ENCODE data around the gene MAD1L1. TPM values are rescaled to one million over a fixed set of nuclear protein-coding genes. Genes with fewer than 3 reads are reported as not detected.

MAD1L1 gene
- total and polyA plus RNA-seq, 10 donors = 47.3 to 118 (median 68.2) TPM

DNA sequence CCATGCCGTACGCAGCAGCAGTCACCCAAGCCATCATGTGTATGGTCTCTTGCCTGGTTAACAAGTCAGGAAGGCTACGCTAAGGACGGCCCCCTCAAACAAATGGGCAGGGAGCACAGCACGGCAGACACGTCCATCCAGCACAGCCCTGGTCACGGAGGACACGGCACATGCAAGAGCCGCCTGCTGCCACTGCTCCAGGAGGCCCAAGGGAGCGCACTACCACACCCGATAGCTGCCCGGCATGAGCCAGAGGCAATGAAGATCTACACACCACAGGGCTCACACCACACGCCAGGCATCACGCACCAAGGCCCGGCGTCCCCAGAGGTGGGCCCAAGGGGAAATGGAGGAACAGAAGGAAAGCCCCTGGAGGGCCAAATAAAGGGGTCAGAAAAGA, 134.2 kb downstream of the MAD1L1 start:
- 90 to 97% (median 95%) methylated on average over 7 to 16 of the region's 16 CpGs for WGBS, 5 donors
- Histone ChIP-seq H3K27ac (peak overlapping the region in 1 of 8 donors; percentile 81), H3K4me1 (peaks cover 14 to 54% (median 41%) of the 10 kb centered on the region in 6 donors), H3K36me3 (peaks cover 0 to 15% (median 0%) of the 10 kb centered on the region in 6 donors), H3K9me3 (no peaks in the 10 kb centered on the region), H3K27me3 (replicated peaks in 1 of 7) (no peaks in the 10 kb centered on the region), H3K4me3 (no peak overlapping the region)
- no peak for DNase-seq
- intact Hi-C loops (cut with DNase I; ENCODE audit: low total_unique reads) = no loop called here
- TF ChIP-seq POLR2A (IDR thresholded peaks at IDR 0.05) (no peak), POLR2AphosphoS5 (IDR thresholded peaks at IDR 0.05) (no peak)
- TF ChIP-seq, protein P1, sequence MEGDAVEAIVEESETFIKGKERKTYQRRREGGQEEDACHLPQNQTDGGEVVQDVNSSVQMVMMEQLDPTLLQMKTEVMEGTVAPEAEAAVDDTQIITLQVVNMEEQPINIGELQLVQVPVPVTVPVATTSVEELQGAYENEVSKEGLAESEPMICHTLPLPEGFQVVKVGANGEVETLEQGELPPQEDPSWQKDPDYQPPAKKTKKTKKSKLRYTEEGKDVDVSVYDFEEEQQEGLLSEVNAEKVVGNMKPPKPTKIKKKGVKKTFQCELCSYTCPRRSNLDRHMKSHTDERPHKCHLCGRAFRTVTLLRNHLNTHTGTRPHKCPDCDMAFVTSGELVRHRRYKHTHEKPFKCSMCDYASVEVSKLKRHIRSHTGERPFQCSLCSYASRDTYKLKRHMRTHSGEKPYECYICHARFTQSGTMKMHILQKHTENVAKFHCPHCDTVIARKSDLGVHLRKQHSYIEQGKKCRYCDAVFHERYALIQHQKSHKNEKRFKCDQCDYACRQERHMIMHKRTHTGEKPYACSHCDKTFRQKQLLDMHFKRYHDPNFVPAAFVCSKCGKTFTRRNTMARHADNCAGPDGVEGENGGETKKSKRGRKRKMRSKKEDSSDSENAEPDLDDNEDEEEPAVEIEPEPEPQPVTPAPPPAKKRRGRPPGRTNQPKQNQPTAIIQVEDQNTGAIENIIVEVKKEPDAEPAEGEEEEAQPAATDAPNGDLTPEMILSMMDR (IDR thresholded peaks at IDR 0.05 in 8 of 11, conservative IDR thresholded peaks at IDR 0.05 in 3 of 11) = no peak

GRCh38 chr7:2098056-2098455, 134.7 kb downstream of the MAD1L1 start:
- intact Hi-C loops (cut with DNase I; ENCODE audit: low total_unique reads) = no loop called here
- H3K27ac ChIP-seq = peak overlapping the region in 1 of 8 donors; percentile 81
- 85 to 96% (median 94%) methylated on average over 3 to 18 of the region's 18 CpGs for WGBS, 5 donors
- no peaks in the 10 kb centered on the region for H3K27me3 ChIP-seq (replicated peaks in 1 of 7)
- no peaks in the 10 kb centered on the region for H3K9me3 ChIP-seq
- no peak for DNase-seq
- H3K4me3 ChIP-seq = no peak overlapping the region
- TF ChIP-seq, protein P1 (IDR thresholded peaks at IDR 0.05 in 8 of 11, conservative IDR thresholded peaks at IDR 0.05 in 3 of 11) = no peak
- TF ChIP-seq POLR2A (IDR thresholded peaks at IDR 0.05) (no peak), POLR2AphosphoS5 (IDR thresholded peaks at IDR 0.05) (no peak)
- H3K36me3 ChIP-seq = peaks cover 0 to 14% (median 0%) of the 10 kb centered on the region in 6 donors
- H3K4me1 ChIP-seq = peaks cover 14 to 49% (median 38%) of the 10 kb centered on the region in 6 donors

DNA sequence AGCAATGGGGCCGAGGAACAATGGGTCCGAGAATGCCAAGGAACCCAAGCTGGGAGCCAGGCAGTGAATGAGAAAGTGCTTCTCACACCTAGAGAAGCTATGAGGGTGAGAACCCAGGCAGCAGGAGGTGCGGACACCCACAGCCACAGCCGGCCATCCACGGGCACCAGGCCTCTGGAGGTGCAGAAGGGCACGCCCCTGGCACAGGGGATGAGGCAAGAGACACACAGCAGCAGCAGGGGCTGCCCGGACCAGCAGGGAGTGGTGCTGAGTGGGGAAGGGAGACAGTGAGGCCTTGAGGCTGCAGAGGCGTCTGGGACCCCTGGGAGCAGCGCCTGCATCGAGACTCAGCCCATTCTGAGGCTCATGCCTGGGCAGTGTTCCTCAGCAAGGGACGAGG, 135.3 kb downstream of the MAD1L1 start:
- Histone ChIP-seq H3K27me3 (replicated peaks in 1 of 7) (no peaks in the 10 kb centered on the region), H3K4me3 (no peak overlapping the region), H3K27ac (no peak overlapping the region), H3K4me1 (peaks cover 14 to 46% (median 38%) of the 10 kb centered on the region in 6 donors), H3K36me3 (peaks cover 0 to 8% (median 0%) of the 10 kb centered on the region in 6 donors), H3K9me3 (no peaks in the 10 kb centered on the region)
- 88 to 92% (median 91%) methylated on average over 11 of the region's 11 CpGs for WGBS, 5 donors
- intact Hi-C loops (cut with DNase I; ENCODE audit: low total_unique reads) = no loop called here
- no peak for DNase-seq
- TF ChIP-seq POLR2AphosphoS5 (IDR thresholded peaks at IDR 0.05) = no peak
- no peak for TF ChIP-seq POLR2A (IDR thresholded peaks at IDR 0.05)
- TF ChIP-seq, protein P1 (IDR thresholded peaks at IDR 0.05 in 8 of 11, conservative IDR thresholded peaks at IDR 0.05 in 3 of 11) = no peak

DNA sequence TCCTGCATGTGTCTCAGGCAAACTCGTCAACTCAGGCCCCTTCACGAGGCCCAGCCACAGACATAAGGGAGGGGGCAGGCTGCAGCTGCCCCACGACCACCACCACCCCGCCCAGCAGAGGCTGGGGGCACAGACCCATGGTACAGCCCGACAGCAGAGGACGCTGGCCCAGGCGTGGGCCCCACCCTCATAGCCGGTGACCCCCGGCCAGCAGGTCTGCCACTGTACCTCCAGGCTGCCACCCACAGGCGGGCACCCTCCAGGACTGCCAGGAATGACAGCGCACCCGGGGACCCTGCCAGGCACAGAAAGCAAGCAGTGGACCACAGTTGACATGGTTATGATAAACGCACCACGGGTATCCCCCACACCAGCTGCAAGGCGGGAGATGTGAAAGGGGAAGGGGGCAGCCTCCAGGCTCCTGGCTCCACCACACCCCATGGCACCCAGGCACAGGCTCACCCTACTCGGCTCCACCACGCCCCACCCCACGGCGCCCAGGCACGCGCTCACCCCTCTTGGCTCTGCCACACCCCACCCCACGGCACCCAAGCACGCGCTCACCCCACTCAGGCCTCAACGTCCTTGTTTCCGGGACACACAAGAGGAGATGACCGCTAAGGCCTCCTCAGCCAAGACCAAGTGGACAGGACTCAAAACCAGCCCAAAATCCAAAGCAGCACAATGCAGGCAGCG, 135.9 kb downstream of the MAD1L1 start:
- Histone ChIP-seq H3K27me3 (replicated peaks in 1 of 7) (no peaks in the 10 kb centered on the region), H3K4me1 (peaks cover 14 to 46% (median 38%) of the 10 kb centered on the region in 6 donors), H3K27ac (no peak overlapping the region), H3K4me3 (no peak overlapping the region), H3K36me3 (peaks cover 0 to 8% (median 0%) of the 10 kb centered on the region in 6 donors), H3K9me3 (no peaks in the 10 kb centered on the region)
- 73 to 84% (median 77%) methylated on average over 14 to 28 of the region's 28 CpGs for WGBS, 5 donors
- TF ChIP-seq POLR2A (IDR thresholded peaks at IDR 0.05) (no peak), POLR2AphosphoS5 (IDR thresholded peaks at IDR 0.05) (no peak)
- TF ChIP-seq, protein P1 (IDR thresholded peaks at IDR 0.05 in 8 of 11, conservative IDR thresholded peaks at IDR 0.05 in 3 of 11) = no peak
- intact Hi-C loops (cut with DNase I; ENCODE audit: low total_unique reads) = no loop called here
- DNase-seq = no peak
